ENCODE results near the gene GRM2. TPM values are rescaled to one million over a fixed set of nuclear protein-coding genes. Genes with fewer than 3 reads are reported as not detected.

Gene GRM2
- total RNA-seq, 6 donors from 2014 or later: 0.10 to 1.0 (median 0.30) TPM; not detected in 1

DNA sequence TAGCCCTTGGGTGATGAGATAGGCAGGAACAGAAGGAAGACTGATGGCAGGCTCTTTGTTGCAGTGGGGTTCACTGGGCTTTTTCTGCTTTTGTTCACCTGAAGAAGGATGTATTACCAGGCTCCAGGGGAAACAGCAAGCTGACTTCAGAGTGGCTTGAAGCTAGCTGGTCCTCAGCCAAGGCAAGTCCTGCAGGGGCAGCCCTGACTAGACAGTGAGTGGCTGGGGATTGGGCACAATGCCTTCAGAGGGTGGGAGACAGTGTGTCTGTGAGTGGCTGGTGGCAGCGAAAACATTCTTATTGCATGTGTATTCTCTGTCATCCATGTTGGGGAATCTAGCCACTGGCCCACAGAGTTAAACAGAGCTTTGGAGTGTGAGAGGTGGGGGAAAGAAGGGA is 38.1 kb upstream of the GRM2 start:
- Histone ChIP-seq H3K4me3 (no peak overlapping the region), H3K27me3 (no peaks in the 10 kb centered on the region), H3K4me1 (peaks cover 33 to 40% (median 38%) of the 10 kb centered on the region in 4 donors), H3K9me3 (no peaks in the 10 kb centered on the region), H3K27ac (no peak overlapping the region), H3K36me3 (peaks cover 0 to 13% (median under 1%) of the 10 kb centered on the region in 4 donors)
- 73 to 100% methylated on average over 1 of the region's 1 CpG for WGBS, 2 donors
- no peak for DNase-seq
- TF ChIP-seq POLR2AphosphoS5 (IDR thresholded peaks at IDR 0.05): no peak
- TF ChIP-seq POLR2A (IDR thresholded peaks at IDR 0.05): no peak
- TF ChIP-seq, protein P1, sequence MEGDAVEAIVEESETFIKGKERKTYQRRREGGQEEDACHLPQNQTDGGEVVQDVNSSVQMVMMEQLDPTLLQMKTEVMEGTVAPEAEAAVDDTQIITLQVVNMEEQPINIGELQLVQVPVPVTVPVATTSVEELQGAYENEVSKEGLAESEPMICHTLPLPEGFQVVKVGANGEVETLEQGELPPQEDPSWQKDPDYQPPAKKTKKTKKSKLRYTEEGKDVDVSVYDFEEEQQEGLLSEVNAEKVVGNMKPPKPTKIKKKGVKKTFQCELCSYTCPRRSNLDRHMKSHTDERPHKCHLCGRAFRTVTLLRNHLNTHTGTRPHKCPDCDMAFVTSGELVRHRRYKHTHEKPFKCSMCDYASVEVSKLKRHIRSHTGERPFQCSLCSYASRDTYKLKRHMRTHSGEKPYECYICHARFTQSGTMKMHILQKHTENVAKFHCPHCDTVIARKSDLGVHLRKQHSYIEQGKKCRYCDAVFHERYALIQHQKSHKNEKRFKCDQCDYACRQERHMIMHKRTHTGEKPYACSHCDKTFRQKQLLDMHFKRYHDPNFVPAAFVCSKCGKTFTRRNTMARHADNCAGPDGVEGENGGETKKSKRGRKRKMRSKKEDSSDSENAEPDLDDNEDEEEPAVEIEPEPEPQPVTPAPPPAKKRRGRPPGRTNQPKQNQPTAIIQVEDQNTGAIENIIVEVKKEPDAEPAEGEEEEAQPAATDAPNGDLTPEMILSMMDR (IDR thresholded peaks at IDR 0.05): no peak
- no peak for TF ChIP-seq EP300 (IDR thresholded peaks at IDR 0.05)
- no peak for ATAC-seq (ENCODE audit: low FRiP score in 2 of 2)

DNA sequence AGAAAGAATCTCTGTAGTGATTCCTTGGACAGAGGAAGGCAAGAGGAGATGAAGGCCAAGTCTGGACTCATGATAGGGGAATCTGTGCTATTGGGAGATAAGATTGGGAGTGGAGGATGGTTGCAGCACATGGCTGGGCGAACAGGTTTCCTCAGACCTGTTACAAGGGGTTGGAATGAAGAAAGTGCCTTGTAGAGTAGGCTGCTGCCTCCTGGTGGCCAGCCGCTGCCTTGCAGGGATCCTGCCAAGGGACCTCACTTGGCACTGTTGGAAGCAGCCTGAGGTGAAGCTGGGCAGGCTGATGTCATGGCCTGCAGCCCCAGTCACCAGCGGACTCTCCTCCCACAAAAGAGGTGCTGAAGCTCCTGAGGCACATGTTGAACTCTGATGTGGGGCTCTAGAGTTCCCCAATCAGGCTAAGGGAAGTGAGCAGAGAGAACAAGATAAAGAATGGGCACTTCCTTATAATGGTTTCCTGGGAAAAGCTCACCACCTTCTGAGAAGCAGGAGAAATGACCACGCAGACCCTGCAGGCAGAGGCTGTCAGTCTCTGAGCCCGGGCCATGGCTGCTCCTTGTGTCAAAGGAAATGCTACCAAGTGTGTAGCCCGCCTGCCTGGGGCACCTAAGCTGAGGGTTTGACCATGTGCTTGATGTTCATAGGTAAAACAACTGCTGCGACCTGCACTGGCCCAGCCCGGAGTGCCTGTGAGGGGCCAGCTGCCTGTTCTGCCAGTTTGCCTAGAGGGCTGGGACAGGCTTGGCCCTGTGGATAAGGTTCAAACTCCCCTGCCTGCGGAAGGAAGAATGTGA is 37.4 kb upstream of the GRM2 start:
- Histone ChIP-seq H3K9me3 (no peaks in the 10 kb centered on the region), H3K36me3 (peaks cover 0 to 6% (median 3%) of the 10 kb centered on the region in 4 donors), H3K27me3 (no peaks in the 10 kb centered on the region), H3K4me3 (no peak overlapping the region), H3K4me1 (peaks cover 33 to 46% (median 38%) of the 10 kb centered on the region in 4 donors), H3K27ac (peak overlapping the region in 1 of 4 donors; percentile 6)
- 43 to 50% methylated on average over 6 to 9 of the region's 9 CpGs for WGBS, 2 donors
- TF ChIP-seq EP300 (IDR thresholded peaks at IDR 0.05): no peak
- TF ChIP-seq, protein P1 (IDR thresholded peaks at IDR 0.05): peak; percentile 90 to 97 (median 94)
- no peak for TF ChIP-seq POLR2AphosphoS5 (IDR thresholded peaks at IDR 0.05)
- no peak for TF ChIP-seq POLR2A (IDR thresholded peaks at IDR 0.05)
- DNase-seq: peak; percentile 92 to 97
- ATAC-seq (ENCODE audit: low FRiP score in 2 of 2): peak; percentile 64 to 80

DNA sequence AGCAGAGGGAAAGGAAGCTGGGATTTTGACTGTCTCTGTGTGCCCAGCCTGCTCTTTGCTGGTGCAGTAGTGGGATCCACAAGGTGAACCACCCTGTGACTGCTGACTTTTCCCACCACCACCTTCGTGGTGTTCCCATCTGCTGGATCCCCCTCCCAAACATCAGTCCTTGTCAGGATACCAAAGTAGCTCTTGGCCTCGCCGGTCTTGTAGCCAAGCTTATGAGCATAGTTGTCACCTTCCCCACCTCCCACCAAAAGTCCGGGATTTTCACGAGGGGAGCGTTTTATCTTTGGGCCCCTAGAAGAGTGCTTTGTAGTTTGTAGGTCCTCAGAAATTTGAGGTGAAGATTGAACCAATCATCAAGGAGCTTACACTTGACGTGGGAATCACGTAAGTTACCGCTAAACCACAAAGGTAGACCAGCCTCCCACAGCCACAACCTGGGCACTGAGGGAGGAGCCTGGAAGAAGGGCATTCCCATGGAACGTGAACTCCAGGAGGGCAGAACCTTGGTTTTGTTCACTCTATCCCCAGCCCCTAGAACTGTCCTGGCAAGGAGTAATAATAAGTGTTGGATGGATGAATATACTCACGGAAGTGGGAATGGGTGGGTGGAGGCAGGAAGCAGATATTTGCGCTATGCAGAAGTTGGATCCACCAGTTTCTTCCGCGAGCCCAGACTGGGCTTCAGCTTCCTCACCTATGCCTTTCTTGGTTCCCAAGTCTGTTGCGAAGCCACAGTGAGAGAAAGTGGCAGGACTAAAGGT is 36.6 kb upstream of the GRM2 start:
- DNase-seq (peak in 1 of 2 donors; percentile 19), ATAC-seq (ENCODE audit: low FRiP score in 2 of 2) (no peak)
- H3K4me1 ChIP-seq: peaks cover 33 to 54% (median 38%) of the 10 kb centered on the region in 4 donors
- H3K27me3 ChIP-seq: no peaks in the 10 kb centered on the region
- no peaks in the 10 kb centered on the region for H3K9me3 ChIP-seq
- H3K27ac ChIP-seq: peak overlapping the region; percentile 87 to 92 (median 91)
- no peak for TF ChIP-seq POLR2AphosphoS5 (IDR thresholded peaks at IDR 0.05)
- TF ChIP-seq, protein P1 (IDR thresholded peaks at IDR 0.05): no peak
- TF ChIP-seq POLR2A (IDR thresholded peaks at IDR 0.05): no peak
- no peak for TF ChIP-seq EP300 (IDR thresholded peaks at IDR 0.05)
- peak overlapping the region; percentile 39 to 97 (median 92) for H3K4me3 ChIP-seq
- 53 to 61% methylated on average over 13 to 15 of the region's 15 CpGs for WGBS, 2 donors
- peaks cover 0 to 8% (median 3%) of the 10 kb centered on the region in 4 donors for H3K36me3 ChIP-seq

DNA sequence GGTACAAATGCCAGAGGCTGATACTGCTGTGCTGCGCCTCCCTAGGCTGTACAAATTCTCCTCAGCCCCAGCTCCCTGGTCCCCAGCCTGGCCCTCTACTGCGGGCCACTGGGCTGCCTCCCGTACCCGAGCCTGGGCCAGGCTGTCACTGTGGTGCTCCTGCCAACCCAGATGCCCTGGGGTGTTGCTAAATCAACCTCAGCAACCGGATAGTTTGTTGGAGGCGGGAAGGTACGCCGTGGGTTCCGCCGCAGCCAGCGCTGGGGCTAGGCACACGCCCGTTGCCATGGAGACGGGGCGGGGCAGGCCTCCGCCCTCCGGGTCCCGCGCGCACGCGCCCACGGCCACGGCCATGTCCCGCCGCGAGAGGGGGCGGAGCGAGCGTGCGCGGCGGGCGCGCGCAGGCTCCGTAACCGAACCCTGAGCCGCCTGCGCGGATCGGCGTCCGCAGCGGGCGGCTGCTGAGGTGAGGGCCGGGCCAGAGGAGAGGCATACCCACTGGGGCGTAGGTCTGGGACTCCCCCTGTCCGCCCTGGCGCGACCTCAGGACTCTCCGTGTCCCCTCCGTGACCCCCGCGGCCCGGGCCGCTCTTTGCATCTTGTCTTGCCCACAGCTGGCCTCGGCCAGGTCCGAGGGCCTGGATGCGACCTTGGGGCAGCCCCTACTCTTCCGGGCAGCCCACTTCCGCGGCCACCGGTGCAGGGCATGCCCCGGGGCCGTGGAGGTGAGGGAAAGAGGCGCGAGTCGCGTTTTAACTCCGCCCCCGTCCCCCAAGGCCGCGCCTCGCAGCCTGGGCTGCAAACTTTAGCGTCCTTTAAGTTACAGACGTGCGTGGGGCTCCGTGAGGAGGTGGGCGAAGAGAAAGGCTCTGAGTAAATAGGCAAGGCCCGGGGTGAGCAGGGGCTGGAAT is 35.8 kb upstream of the GRM2 start, which contains the start of gene TEX264:
TSS of gene TEX264 (plus strand) at position 430 of the 911 bp plus-strand sequence. CDS start 3,053 bp downstream, outside the sequence.
- Histone ChIP-seq H3K27me3 (no peaks in the 10 kb centered on the region), H3K4me3 (peak within 1 kb of the TSS; percentile 60 to 97 (median 92)), H3K9me3 (no peaks in the 10 kb centered on the region), H3K27ac (peak within 1 kb of the TSS; percentile 87 to 92 (median 91)), H3K36me3 (peaks cover 0 to 8% (median 4%) of the 10 kb centered on the region in 4 donors), H3K4me1 (peaks cover 33 to 54% (median 40%) of the 10 kb centered on the region in 4 donors)
- TF ChIP-seq, protein P1 (IDR thresholded peaks at IDR 0.05): peak in 2 of 6 experiments; percentile 12 to 13
- TF ChIP-seq POLR2AphosphoS5 (IDR thresholded peaks at IDR 0.05): peak; percentile 49 to 69
- peak in 3 of 4 donors; percentile 70 to 90 (median 76) for TF ChIP-seq POLR2A (IDR thresholded peaks at IDR 0.05)
- no peak for TF ChIP-seq EP300 (IDR thresholded peaks at IDR 0.05)
- DNase-seq (peak; percentile 94 to 98), ATAC-seq (ENCODE audit: low FRiP score in 2 of 2) (peak; percentile 89 to 96)
- WGBS, 2 donors: 0 to 1% methylated on average over 12 to 73 of the region's 81 CpGs
